ENCODE measurements around the gene SRRD. TPM values are rescaled to one million over a fixed set of nuclear protein-coding genes. Genes with fewer than 3 reads are reported as not detected.

The SRRD gene
- total and polyA plus RNA-seq, 2 of the 8 experiments (the other 6 are each of a cell fraction or from before 2014, with no cell fraction given), result 17.1 to 25.3 TPM

- TF ChIP-seq SP1 (IDR thresholded peaks at IDR 0.05; ENCODE audit: low read depth, low read length) (no peak), NRF1 (IDR thresholded peaks at IDR 0.05; ENCODE audit: low read depth, low read length) (no peak), CEBPB (IDR thresholded peaks at IDR 0.05; ENCODE audit: low read depth, low read length) (no peak)
These were observed 42.4 kb downstream of the SRRD start (continued) for GRCh38 chr22:26525946-26526564.
